Neuronal stem cell (in vitro differentiated cells): Measurements from ENCODE around the gene TNS1.

Experiments
- DNase-seq: peaks from one replicate; pipeline ENCODE4 v3.0.0-alpha.2; 2013; ENCODE audit warnings: low spot score
- H2AFZ ChIP-seq: one replicate; pipeline ENCODE4 v1.6.1; 2013; ENCODE audit warnings: mild to moderate bottlenecking, low read length, inconsistent platforms
- H2AK5ac ChIP-seq: 2 replicates; pipeline ENCODE4 v1.6.1; 2013; ENCODE audit warnings: low read depth, mild to moderate bottlenecking, inconsistent platforms, low read length, moderate library complexity, mixed read lengths
- H2BK120ac ChIP-seq: 2 replicates; pipeline ENCODE4 v1.6.1; 2013; ENCODE audit warnings: low read depth, mild to moderate bottlenecking, inconsistent platforms, low read length, moderate library complexity, mixed read lengths
- H2BK12ac ChIP-seq: one replicate; pipeline ENCODE4 v1.6.1; 2013; ENCODE audit warnings: low read length, inconsistent platforms
- H2BK15ac ChIP-seq: 2 replicates; pipeline ENCODE4 v1.6.1; 2013; ENCODE audit warnings: mild to moderate bottlenecking, low read length, inconsistent platforms, mixed read lengths
- H2BK5ac ChIP-seq: one replicate; pipeline ENCODE4 v1.6.1; 2013; ENCODE audit warnings: inconsistent platforms, mild to moderate bottlenecking, low read length, moderate library complexity
- H3K14ac ChIP-seq: one replicate; pipeline ENCODE4 v1.6.1; 2013; ENCODE audit warnings: low read length, inconsistent platforms
- H3K18ac ChIP-seq: 2 replicates; pipeline ENCODE4 v1.6.1; 2013; ENCODE audit warnings: low read length, inconsistent platforms
- H3K23ac ChIP-seq: 2 replicates; pipeline ENCODE4 v1.6.1; 2013; ENCODE audit warnings: low read depth, mild to moderate bottlenecking, mixed read lengths, low read length, inconsistent platforms; ENCODE audit not compliant: poor library complexity
- H3K27ac ChIP-seq: replicated peaks from 3 replicates; pipeline ENCODE4 v1.5.1; 2013; ENCODE audit warnings: low read length, inconsistent platforms
- H3K27me3 ChIP-seq, 3 experiments: 2 replicates each; pipeline ENCODE4 v1.6.1; 2013; ENCODE audit warnings: low read length in 3 of 3, mild to moderate bottlenecking in 2 of 3, inconsistent platforms in 1 of 3, low read depth in 1 of 3, mixed read lengths in 1 of 3, moderate library complexity in 1 of 3; ENCODE audit not compliant: control insufficient read depth in 3 of 3, insufficient read depth in 3 of 3
- H3K36me3 ChIP-seq, 2 donors: replicated peaks in 1 of 2; 2 replicates each; pipeline ENCODE4 v1.6.1; 2013; ENCODE audit warnings: low read length in 2 of 2; ENCODE audit not compliant: control insufficient read depth in 2 of 2, insufficient read depth in 2 of 2
- H3K4ac ChIP-seq: 2 replicates; pipeline ENCODE4 v1.6.1; 2013; ENCODE audit warnings: inconsistent platforms, mild to moderate bottlenecking, low read length, moderate library complexity
- H3K4me1 ChIP-seq, 2 donors: 1 replicate in 1 of 2; 2 replicates in 1 of 2; pipeline ENCODE4 v1.6.1; 2013; ENCODE audit warnings: low read length in 2 of 2, low read depth in 1 of 2; ENCODE audit not compliant: control insufficient read depth in 2 of 2, insufficient read depth in 1 of 2
- H3K4me2 ChIP-seq: one replicate; pipeline ENCODE4 v1.6.1; 2013; ENCODE audit warnings: mild to moderate bottlenecking, low read length, inconsistent platforms; ENCODE audit not compliant: insufficient read depth, poor library complexity, severe bottlenecking
- H3K4me3 ChIP-seq, 2 donors: 2 replicates each; pipeline ENCODE4 v1.5.1; 2013; ENCODE audit warnings: low read length in 2 of 2, mild to moderate bottlenecking in 2 of 2, inconsistent platforms in 1 of 2, moderate library complexity in 1 of 2
- H3K79me1 ChIP-seq: one replicate; pipeline ENCODE4 v1.6.1; 2013; ENCODE audit warnings: low read depth, mild to moderate bottlenecking, inconsistent platforms, low read length, moderate library complexity
- H3K9ac ChIP-seq: one replicate; pipeline ENCODE4 v1.6.1; 2013; ENCODE audit warnings: mild to moderate bottlenecking, low read depth, low read length, inconsistent platforms; ENCODE audit not compliant: poor library complexity
- H3K9me3 ChIP-seq, 2 donors: replicated peaks in 1 of 2; 2 replicates each; pipeline versions ENCODE3 to v1.6.1; 2013; ENCODE audit warnings: low read length in 2 of 2, mild to moderate bottlenecking in 2 of 2, inconsistent platforms in 1 of 2, low read depth in 1 of 2, mixed read lengths in 1 of 2, moderate library complexity in 1 of 2; ENCODE audit not compliant: control insufficient read depth in 2 of 2, insufficient read depth in 1 of 2
- H4K8ac ChIP-seq: one replicate; pipeline ENCODE4 v1.6.1; 2013; ENCODE audit warnings: low read depth, mild to moderate bottlenecking, inconsistent platforms, low read length, moderate library complexity
- H4K91ac ChIP-seq: one replicate; pipeline ENCODE4 v1.6.1; 2013; ENCODE audit warnings: low read length, low read depth, mild to moderate bottlenecking, inconsistent platforms; ENCODE audit not compliant: poor library complexity
- WGBS, 2 donors: extraction: QIAGEN DNeasy Blood & Tissue Kit; methylation state at CpG; one replicate each; pipeline ENCODE4 v1.1.7; 2013; ENCODE audit warnings: missing lambda C conversion rate in 2 of 2, mixed read lengths in 1 of 2; ENCODE audit not compliant: insufficient read length in 2 of 2, insufficient replicate concordance in 1 of 2; ENCODE audit errors: extremely low coverage in 2 of 2; 5-methylcytosine and 5-hydroxymethylcytosine counted together

Gene TNS1

GRCh38 chr2:217897816-217898806, 104.7 kb downstream of the TNS1 start:
- DNase-seq: no peak
- no CpG with 5 or more reads among the region's 23 CpGs for WGBS, 2 donors
- Histone ChIP-seq H3K4ac (no peak overlapping the region), H3K18ac (no peak overlapping the region), H3K36me3 (no peaks in the 10 kb centered on the region), H2BK120ac (no peak overlapping the region), H3K9ac (no peak overlapping the region), H3K4me2 (no peak overlapping the region), H2BK15ac (no peak overlapping the region), H3K27me3 (no peaks in the 10 kb centered on the region), H3K9me3 (no peaks in the 10 kb centered on the region), H2BK12ac (no peak overlapping the region), H3K23ac (peak overlapping the region; percentile 52), H3K14ac (no peak overlapping the region), H2AFZ (no peak overlapping the region), H4K8ac (no peak overlapping the region), H2AK5ac (no peak overlapping the region), H3K4me1 (peaks cover 0 to 2% of the 10 kb centered on the region in 2 donors), H3K79me1 (no peaks in the 10 kb centered on the region), H3K27ac (no peak overlapping the region), H3K4me3 (no peak overlapping the region), H4K91ac (no peak overlapping the region), H2BK5ac (no peak overlapping the region)

GRCh38 chr2:217897091-217897715, 105.6 kb downstream of the TNS1 start:
- no peak overlapping the region for H3K4ac ChIP-seq
- no peak overlapping the region for H3K4me3 ChIP-seq
- H2BK15ac ChIP-seq: no peak overlapping the region
- no peak overlapping the region for H3K27ac ChIP-seq
- H3K9me3 ChIP-seq: no peaks in the 10 kb centered on the region
- no peak overlapping the region for H2AK5ac ChIP-seq
- no peak overlapping the region for H4K91ac ChIP-seq
- no peak overlapping the region for H2BK12ac ChIP-seq
- WGBS, 2 donors: no CpG with 5 or more reads among the region's 9 CpGs
- no peaks in the 10 kb centered on the region for H3K27me3 ChIP-seq
- H3K14ac ChIP-seq: no peak overlapping the region
- no peaks in the 10 kb centered on the region for H3K36me3 ChIP-seq
- H4K8ac ChIP-seq: no peak overlapping the region
- no peak overlapping the region for H2AFZ ChIP-seq
- no peak overlapping the region for H2BK120ac ChIP-seq
- no peak overlapping the region for H3K23ac ChIP-seq
- no peak overlapping the region for H3K9ac ChIP-seq
- no peak for DNase-seq
- no peaks in the 10 kb centered on the region for H3K79me1 ChIP-seq
- H3K4me1 ChIP-seq: peaks cover 0 to 2% of the 10 kb centered on the region in 2 donors
- H3K4me2 ChIP-seq: no peak overlapping the region
- H2BK5ac ChIP-seq: no peak overlapping the region
- H3K18ac ChIP-seq: peak overlapping the region; percentile 6

GRCh38 chr2:217895070-217895635, 107.6 kb downstream of the TNS1 start:
- H3K9me3 ChIP-seq: no peaks in the 10 kb centered on the region
- H4K8ac ChIP-seq: no peak overlapping the region
- no peak overlapping the region for H3K9ac ChIP-seq
- no CpG with 5 or more reads among the region's 19 CpGs for WGBS, 2 donors
- H3K4me3 ChIP-seq: no peak overlapping the region
- H3K4ac ChIP-seq: no peak overlapping the region
- H3K27ac ChIP-seq: no peak overlapping the region
- no peak overlapping the region for H4K91ac ChIP-seq
- DNase-seq: no peak
- no peak overlapping the region for H2AFZ ChIP-seq
- no peak overlapping the region for H3K4me2 ChIP-seq
- H3K14ac ChIP-seq: peak overlapping the region; percentile 12
- H2BK12ac ChIP-seq: no peak overlapping the region
- peaks cover 0 to 5% of the 10 kb centered on the region in 2 donors for H3K4me1 ChIP-seq
- no peak overlapping the region for H2AK5ac ChIP-seq
- peak overlapping the region; percentile 50 for H3K18ac ChIP-seq
- peak overlapping the region; percentile 51 for H2BK120ac ChIP-seq
- no peaks in the 10 kb centered on the region for H3K79me1 ChIP-seq
- no peaks in the 10 kb centered on the region for H3K36me3 ChIP-seq
- H2BK15ac ChIP-seq: no peak overlapping the region
- H2BK5ac ChIP-seq: no peak overlapping the region
- H3K23ac ChIP-seq: peak overlapping the region; percentile 26
- H3K27me3 ChIP-seq: no peaks in the 10 kb centered on the region

- H3K79me1 ChIP-seq: no peaks in the 10 kb centered on the region
- DNase-seq: no peak
- H3K4me1 ChIP-seq: peaks cover 0 to 2% of the 10 kb centered on the region in 2 donors
- WGBS, 2 donors: no CpG with 5 or more reads among the region's 8 CpGs
- no peak overlapping the region for H3K4ac ChIP-seq
- no peak overlapping the region for H3K18ac ChIP-seq
- no peak overlapping the region for H4K8ac ChIP-seq
- H3K9me3 ChIP-seq: no peaks in the 10 kb centered on the region
- peak overlapping the region; percentile 36 for H2BK120ac ChIP-seq
- no peak overlapping the region for H3K9ac ChIP-seq
- H3K23ac ChIP-seq: no peak overlapping the region
- no peak overlapping the region for H2BK5ac ChIP-seq
- no peaks in the 10 kb centered on the region for H3K36me3 ChIP-seq
- H2AK5ac ChIP-seq: peak overlapping the region; percentile 41
- H3K4me3 ChIP-seq: no peak overlapping the region
- H3K27ac ChIP-seq: no peak overlapping the region
- no peak overlapping the region for H3K4me2 ChIP-seq
- H4K91ac ChIP-seq: no peak overlapping the region
- no peak overlapping the region for H2BK12ac ChIP-seq
- no peak overlapping the region for H2BK15ac ChIP-seq
- H3K14ac ChIP-seq: peak overlapping the region; percentile 14
- H2AFZ ChIP-seq: no peak overlapping the region
- no peaks in the 10 kb centered on the region for H3K27me3 ChIP-seq
Observed at GRCh38 chr2:217893440-217893839, 109.4 kb downstream of the TNS1 start.
